ENCODE data around the gene ACO1.

DNA sequence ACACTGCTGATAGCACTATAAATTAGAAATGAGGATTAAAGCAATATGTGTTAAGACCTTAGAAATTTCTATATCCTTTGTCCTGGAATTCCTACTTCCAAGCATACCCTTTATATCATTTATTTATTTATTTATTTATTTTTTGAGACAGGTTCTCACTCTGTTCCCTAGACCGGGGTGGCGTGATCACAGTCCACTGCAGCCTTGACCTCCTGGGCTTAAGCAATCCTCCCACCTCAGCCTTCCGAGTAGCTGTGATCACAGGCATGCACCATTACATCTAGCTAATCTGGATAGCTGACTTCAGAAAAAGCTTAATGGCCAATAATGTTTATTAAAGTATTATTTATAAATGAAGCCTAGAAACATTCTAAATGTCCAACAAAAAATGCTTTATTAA is 27.3 kb downstream of the ACO1 start:
- TF ChIP-seq CTCF (IDR thresholded peaks at IDR 0.05) (no peak), POLR2A (IDR thresholded peaks at IDR 0.05) (no peak)

Measured in thyroid gland (tissue), 4 donors.